MCF 10A (cell line): Measurements from ENCODE around the gene NFILZ. TPM values are rescaled to one million over a fixed set of nuclear protein-coding genes. Genes with fewer than 3 reads are reported as not detected.

Experiments
- BruUV-seq: library from RNA; stranded (reverse); fragments of 400-500 nt; replicated peaks from 2 replicates; lab custom pipeline; 2021; lab: Mats Ljungman, UMichigan
- CTCF ChIA-PET: fragments of 300-600 bp; sonication (Branson Sonifier 250); formaldehyde crosslinking; extraction: SDS; loops from one replicate; lab custom pipeline; 2021; ENCODE audit warnings: antibody characterized with exemption, inconsistent platforms; lab: Yijun Ruan, JAX
- POLR2A ChIA-PET: fragments of 300-600, 350-650 bp; sonication (Branson Sonifier 250); formaldehyde crosslinking; extraction: SDS; loops from one replicate; lab custom pipeline; 2020; ENCODE audit warnings: antibody characterized with exemption, inconsistent platforms; lab: Yijun Ruan, JAX
- DNase-seq: peaks from one replicate; pipeline ENCODE4 v3.0.0-alpha.2; 2018; ENCODE audit not compliant: unreplicated experiment
- H3K27ac Mint-ChIP-seq: one replicate; pipeline ENCODE4 v1.8.0; 2022; ENCODE audit warnings: mild to moderate bottlenecking, low read depth, mixed read lengths; ENCODE audit not compliant: unreplicated experiment
- H3K27me3 Mint-ChIP-seq: one replicate; pipeline ENCODE4 v1.8.0; 2022; ENCODE audit warnings: mixed read lengths; ENCODE audit not compliant: insufficient read depth, unreplicated experiment
- H3K36me3 Mint-ChIP-seq: one replicate; pipeline ENCODE4 v1.8.0; 2022; ENCODE audit warnings: mild to moderate bottlenecking, moderate library complexity, mixed read lengths; ENCODE audit not compliant: insufficient read depth, unreplicated experiment
- H3K4me1 Mint-ChIP-seq: one replicate; pipeline ENCODE4 v1.8.0; 2022; ENCODE audit warnings: mixed read lengths; ENCODE audit not compliant: insufficient read depth, unreplicated experiment
- H3K4me3 Mint-ChIP-seq: one replicate; pipeline ENCODE4 v1.8.0; 2022; ENCODE audit warnings: mild to moderate bottlenecking, moderate library complexity, mixed read lengths; ENCODE audit not compliant: unreplicated experiment
- H3K9me3 Mint-ChIP-seq: one replicate; pipeline ENCODE4 v1.8.0; 2022; ENCODE audit warnings: mixed read lengths; ENCODE audit not compliant: unreplicated experiment
- CTCF ChIP-seq: fragments of 200-600 bp; IDR thresholded peaks from one replicate; pipeline ENCODE4 v1.8.0; 2022; ENCODE audit warnings: antibody characterized with exemption, mild to moderate bottlenecking; ENCODE audit not compliant: unreplicated experiment
- intact Hi-C: fragments of 100-400 bp; cut with micrococcal nuclease; formaldehyde crosslinking; loops from 2 replicates; pipeline ENCODE4 v1.14.1; 2022
- total RNA-seq: library from RNA; stranded (reverse); gene quantifications from 2 replicates; pipeline ENCODE4 v1.2.3, GENCODE V29; 2022

Gene NFILZ
- total RNA-seq, 1 experiment from 2014 or later: not detected

GRCh38 chr19:8585894-8586750 lies 44.3 kb upstream of the NFILZ start:
- DNase-seq: peak; percentile 65
- Mint-ChIP-seq H3K27ac (no peak overlapping the region), H3K36me3 (peaks cover 3% of the 10 kb centered on the region), H3K9me3 (no peaks in the 10 kb centered on the region), H3K4me1 (no peaks in the 10 kb centered on the region), H3K4me3 (no peak overlapping the region), H3K27me3 (peaks cover 10% of the 10 kb centered on the region)
- no TSS peak for BruUV-seq
- CTCF ChIA-PET: interaction anchor here (0.6 to 3.3 kb wide), 14 partner anchors 8 to 590 kb away, joined by 3 to 18 read pairs (median 4); no protein-coding TSS in a partner anchor
- TF ChIP-seq CTCF: peak; percentile 59
- POLR2A ChIA-PET: no interaction called here
- intact Hi-C loops: loop anchor here (10.0 kb wide), 1 partner anchor 489 kb away; no protein-coding TSS in a partner anchor

- no peak for DNase-seq
- no peak overlapping the region for H3K4me3 Mint-ChIP-seq
- CTCF ChIA-PET: interaction anchor here (1.1 kb wide), 1 partner anchor 9 kb away, joined by 7 read pairs; no protein-coding TSS in a partner anchor
- no TSS peak for BruUV-seq
- POLR2A ChIA-PET: no interaction called here
- peaks cover 10% of the 10 kb centered on the region for H3K27me3 Mint-ChIP-seq
- H3K4me1 Mint-ChIP-seq: peaks cover 6% of the 10 kb centered on the region
- TF ChIP-seq CTCF: no peak
- no peak overlapping the region for H3K27ac Mint-ChIP-seq
- peaks cover 6% of the 10 kb centered on the region for H3K36me3 Mint-ChIP-seq
- H3K9me3 Mint-ChIP-seq: peaks cover 18% of the 10 kb centered on the region
- intact Hi-C loops: loop anchor here (10.0 kb wide), 1 partner anchor 486 kb away; no protein-coding TSS in a partner anchor
Measured at GRCh38 chr19:8589177-8589714, 41.2 kb upstream of the NFILZ start.

GRCh38 chr19:8592231-8593009 lies 38.0 kb upstream of the NFILZ start:
- no peak overlapping the region for H3K27ac Mint-ChIP-seq
- ChIA-PET POLR2A (no interaction called here), CTCF (interaction anchor here (4.2 kb wide), 1 partner anchor 13 kb away, joined by 62 read pairs; the partner anchor contains the start of gene MYO1F)
- peaks cover 6% of the 10 kb centered on the region for H3K36me3 Mint-ChIP-seq
- peaks cover 10% of the 10 kb centered on the region for H3K27me3 Mint-ChIP-seq
- H3K9me3 Mint-ChIP-seq: peaks cover 26% of the 10 kb centered on the region
- no peak overlapping the region for H3K4me3 Mint-ChIP-seq
- no peak for TF ChIP-seq CTCF
- DNase-seq: no peak
- no TSS peak for BruUV-seq
- intact Hi-C loops: no loop called here
- peaks cover 6% of the 10 kb centered on the region for H3K4me1 Mint-ChIP-seq
